Neuronal stem cell (in vitro differentiated cells): ENCODE data around the gene PITPNM1.

Source experiments
- DNase-seq: peaks from one replicate; pipeline ENCODE4 v3.0.0-alpha.2; 2013; ENCODE audit warnings: low spot score
- H2AFZ ChIP-seq: one replicate; pipeline ENCODE4 v1.6.1; 2013; ENCODE audit warnings: mild to moderate bottlenecking, low read length, inconsistent platforms
- H2AK5ac ChIP-seq: 2 replicates; pipeline ENCODE4 v1.6.1; 2013; ENCODE audit warnings: low read depth, mild to moderate bottlenecking, inconsistent platforms, low read length, moderate library complexity, mixed read lengths
- H2BK120ac ChIP-seq: 2 replicates; pipeline ENCODE4 v1.6.1; 2013; ENCODE audit warnings: low read depth, mild to moderate bottlenecking, inconsistent platforms, low read length, moderate library complexity, mixed read lengths
- H2BK12ac ChIP-seq: one replicate; pipeline ENCODE4 v1.6.1; 2013; ENCODE audit warnings: low read length, inconsistent platforms
- H2BK15ac ChIP-seq: 2 replicates; pipeline ENCODE4 v1.6.1; 2013; ENCODE audit warnings: mild to moderate bottlenecking, low read length, inconsistent platforms, mixed read lengths
- H2BK5ac ChIP-seq: one replicate; pipeline ENCODE4 v1.6.1; 2013; ENCODE audit warnings: inconsistent platforms, mild to moderate bottlenecking, low read length, moderate library complexity
- H3K14ac ChIP-seq: one replicate; pipeline ENCODE4 v1.6.1; 2013; ENCODE audit warnings: low read length, inconsistent platforms
- H3K18ac ChIP-seq: 2 replicates; pipeline ENCODE4 v1.6.1; 2013; ENCODE audit warnings: low read length, inconsistent platforms
- H3K23ac ChIP-seq: 2 replicates; pipeline ENCODE4 v1.6.1; 2013; ENCODE audit warnings: low read depth, mild to moderate bottlenecking, mixed read lengths, low read length, inconsistent platforms; ENCODE audit not compliant: poor library complexity
- H3K27ac ChIP-seq: replicated peaks from 3 replicates; pipeline ENCODE4 v1.5.1; 2013; ENCODE audit warnings: low read length, inconsistent platforms
- H3K27me3 ChIP-seq, 3 experiments: 2 replicates each; pipeline ENCODE4 v1.6.1; 2013; ENCODE audit warnings: low read length in 3 of 3, mild to moderate bottlenecking in 2 of 3, inconsistent platforms in 1 of 3, low read depth in 1 of 3, mixed read lengths in 1 of 3, moderate library complexity in 1 of 3; ENCODE audit not compliant: control insufficient read depth in 3 of 3, insufficient read depth in 3 of 3
- H3K36me3 ChIP-seq, 2 donors: replicated peaks in 1 of 2; 2 replicates each; pipeline ENCODE4 v1.6.1; 2013; ENCODE audit warnings: low read length in 2 of 2; ENCODE audit not compliant: control insufficient read depth in 2 of 2, insufficient read depth in 2 of 2
- H3K4ac ChIP-seq: 2 replicates; pipeline ENCODE4 v1.6.1; 2013; ENCODE audit warnings: inconsistent platforms, mild to moderate bottlenecking, low read length, moderate library complexity
- H3K4me1 ChIP-seq, 2 donors: 1 replicate in 1 of 2; 2 replicates in 1 of 2; pipeline ENCODE4 v1.6.1; 2013; ENCODE audit warnings: low read length in 2 of 2, low read depth in 1 of 2; ENCODE audit not compliant: control insufficient read depth in 2 of 2, insufficient read depth in 1 of 2
- H3K4me2 ChIP-seq: one replicate; pipeline ENCODE4 v1.6.1; 2013; ENCODE audit warnings: mild to moderate bottlenecking, low read length, inconsistent platforms; ENCODE audit not compliant: insufficient read depth, poor library complexity, severe bottlenecking
- H3K4me3 ChIP-seq, 2 donors: 2 replicates each; pipeline ENCODE4 v1.5.1; 2013; ENCODE audit warnings: low read length in 2 of 2, mild to moderate bottlenecking in 2 of 2, inconsistent platforms in 1 of 2, moderate library complexity in 1 of 2
- H3K79me1 ChIP-seq: one replicate; pipeline ENCODE4 v1.6.1; 2013; ENCODE audit warnings: low read depth, mild to moderate bottlenecking, inconsistent platforms, low read length, moderate library complexity
- H3K9ac ChIP-seq: one replicate; pipeline ENCODE4 v1.6.1; 2013; ENCODE audit warnings: mild to moderate bottlenecking, low read depth, low read length, inconsistent platforms; ENCODE audit not compliant: poor library complexity
- H3K9me3 ChIP-seq, 2 donors: replicated peaks in 1 of 2; 2 replicates each; pipeline versions ENCODE3 to v1.6.1; 2013; ENCODE audit warnings: low read length in 2 of 2, mild to moderate bottlenecking in 2 of 2, inconsistent platforms in 1 of 2, low read depth in 1 of 2, mixed read lengths in 1 of 2, moderate library complexity in 1 of 2; ENCODE audit not compliant: control insufficient read depth in 2 of 2, insufficient read depth in 1 of 2
- H4K8ac ChIP-seq: one replicate; pipeline ENCODE4 v1.6.1; 2013; ENCODE audit warnings: low read depth, mild to moderate bottlenecking, inconsistent platforms, low read length, moderate library complexity
- H4K91ac ChIP-seq: one replicate; pipeline ENCODE4 v1.6.1; 2013; ENCODE audit warnings: low read length, low read depth, mild to moderate bottlenecking, inconsistent platforms; ENCODE audit not compliant: poor library complexity
- WGBS, 2 donors: extraction: QIAGEN DNeasy Blood & Tissue Kit; methylation state at CpG; one replicate each; pipeline ENCODE4 v1.1.7; 2013; ENCODE audit warnings: missing lambda C conversion rate in 2 of 2, mixed read lengths in 1 of 2; ENCODE audit not compliant: insufficient read length in 2 of 2, insufficient replicate concordance in 1 of 2; ENCODE audit errors: extremely low coverage in 2 of 2; 5-methylcytosine and 5-hydroxymethylcytosine counted together

Gene PITPNM1

GRCh38 chr11:67524480-67524808 is 19.3 kb upstream of the PITPNM1 start:
- Histone ChIP-seq H3K9ac (peak overlapping the region; percentile 21), H3K23ac (no peak overlapping the region), H2AK5ac (peak overlapping the region; percentile 84), H3K27me3 (peaks cover 0 to 4% (median 0%) of the 10 kb centered on the region in 3 experiments), H4K8ac (no peak overlapping the region), H3K14ac (no peak overlapping the region), H2BK12ac (no peak overlapping the region), H4K91ac (no peak overlapping the region), H2BK120ac (no peak overlapping the region), H3K4me3 (no peak overlapping the region), H3K36me3 (peaks cover 0 to 2% of the 10 kb centered on the region in 2 donors), H3K9me3 (peaks cover 0 to 1% of the 10 kb centered on the region in 2 donors), H3K27ac (no peak overlapping the region), H3K4ac (no peak overlapping the region), H2AFZ (peak overlapping the region; percentile 68), H3K4me2 (no peak overlapping the region), H3K79me1 (no peaks in the 10 kb centered on the region), H3K4me1 (peaks cover 2 to 10% of the 10 kb centered on the region in 2 donors), H2BK15ac (peak overlapping the region; percentile 85), H3K18ac (peak overlapping the region; percentile 76), H2BK5ac (no peak overlapping the region)
- DNase-seq = no peak
- WGBS, 2 donors = no CpG with 5 or more reads among the region's 9 CpGs

DNA sequence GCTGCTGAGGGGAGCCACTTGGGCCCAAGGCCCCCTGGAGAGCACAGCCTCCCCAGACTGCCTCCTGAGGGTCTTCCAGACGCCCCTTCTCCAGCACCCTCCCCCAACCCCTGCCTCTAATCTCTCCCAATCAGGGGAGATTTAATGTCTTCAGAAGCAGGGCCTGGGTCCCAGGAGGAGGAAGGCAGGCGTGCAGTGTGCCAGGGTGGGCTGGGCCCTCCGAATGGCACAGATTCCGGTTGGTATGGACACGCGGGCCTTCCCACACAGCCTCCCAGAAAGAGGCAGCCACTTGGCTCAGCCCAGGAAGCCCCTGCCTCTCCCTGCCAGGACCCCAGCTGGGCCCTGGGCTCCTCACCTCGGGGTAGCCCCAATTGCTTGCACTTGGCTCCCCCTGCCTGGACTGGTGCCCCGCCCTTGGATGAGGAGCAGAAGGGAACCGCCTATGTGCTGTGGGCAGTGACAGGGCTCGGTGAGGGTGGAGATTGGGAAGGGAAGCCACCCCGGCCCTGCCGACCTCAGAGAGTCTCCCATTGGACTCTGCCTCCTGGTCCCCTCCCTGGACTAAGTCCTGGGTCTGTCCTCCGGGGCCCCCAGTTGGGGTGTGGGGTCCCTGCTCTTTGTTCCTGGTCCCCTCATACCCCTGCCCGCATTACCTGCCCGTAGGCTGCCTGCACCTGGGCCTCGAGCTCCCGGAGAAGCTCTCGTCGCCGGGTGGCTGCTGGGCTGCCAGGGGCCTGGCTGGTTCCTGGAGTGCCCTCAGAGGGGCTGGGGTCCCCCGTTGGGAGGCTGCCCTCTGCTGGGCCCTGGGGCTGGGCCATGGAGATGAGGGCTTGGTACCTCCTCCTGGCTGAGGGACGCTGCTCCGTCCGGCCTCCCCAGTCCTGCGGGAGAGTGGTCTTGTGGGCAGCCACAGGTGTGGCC is 18.7 kb upstream of the PITPNM1 start:
- Histone ChIP-seq H3K4ac (no peak overlapping the region), H3K4me2 (no peak overlapping the region), H3K79me1 (no peaks in the 10 kb centered on the region), H3K4me3 (no peak overlapping the region), H2AFZ (peak overlapping the region; percentile 68), H3K27me3 (peaks cover 0 to 7% (median 0%) of the 10 kb centered on the region in 3 experiments), H3K4me1 (peaks cover 2 to 10% of the 10 kb centered on the region in 2 donors), H4K8ac (no peak overlapping the region), H3K9me3 (peaks cover 0 to 1% of the 10 kb centered on the region in 2 donors), H2BK12ac (no peak overlapping the region), H3K23ac (peak overlapping the region; percentile 73), H4K91ac (no peak overlapping the region), H3K9ac (peak overlapping the region; percentile 12), H3K36me3 (peaks cover 0 to 2% of the 10 kb centered on the region in 2 donors), H2BK120ac (no peak overlapping the region), H3K18ac (peak overlapping the region; percentile 27), H3K27ac (no peak overlapping the region), H2BK5ac (no peak overlapping the region), H3K14ac (no peak overlapping the region), H2BK15ac (peak overlapping the region; percentile 85), H2AK5ac (peak overlapping the region; percentile 84)
- no peak for DNase-seq
- no CpG with 5 or more reads among the region's 25 CpGs for WGBS, 2 donors

GRCh38 chr11:67522844-67523555 is 17.8 kb upstream of the PITPNM1 start, which contains the start of gene CABP2:
CABP2 (minus strand) TSS chr11:67523446; CDS start chr11:67523326, 120 bp downstream.
- peak within 1 kb of the TSS; percentile 75 for H2BK12ac ChIP-seq
- H3K27ac ChIP-seq = no peak within 1 kb of the TSS
- no peak within 1 kb of the TSS for H4K91ac ChIP-seq
- no peaks in the 10 kb centered on the region for H3K79me1 ChIP-seq
- peak within 1 kb of the TSS; percentile 89 for H2BK15ac ChIP-seq
- H3K9me3 ChIP-seq = peaks cover 0 to 1% of the 10 kb centered on the region in 2 donors
- H2AFZ ChIP-seq = peak within 1 kb of the TSS; percentile 68
- H3K4me3 ChIP-seq = no peak within 1 kb of the TSS
- H2AK5ac ChIP-seq = peak within 1 kb of the TSS; percentile 84
- H4K8ac ChIP-seq = no peak within 1 kb of the TSS
- no peak within 1 kb of the TSS for H2BK5ac ChIP-seq
- no CpG with 5 or more reads among the region's 23 CpGs for WGBS, 2 donors
- H3K36me3 ChIP-seq = peaks cover 0 to 2% of the 10 kb centered on the region in 2 donors
- peak within 1 kb of the TSS; percentile 44 for H3K9ac ChIP-seq
- H3K23ac ChIP-seq = peak within 1 kb of the TSS; percentile 73
- DNase-seq = no peak
- peak within 1 kb of the TSS; percentile 71 for H3K14ac ChIP-seq
- H2BK120ac ChIP-seq = peak within 1 kb of the TSS; percentile 16
- H3K27me3 ChIP-seq = peaks cover 0 to 11% (median 0%) of the 10 kb centered on the region in 3 experiments
- peaks cover 2 to 10% of the 10 kb centered on the region in 2 donors for H3K4me1 ChIP-seq
- H3K4me2 ChIP-seq = no peak within 1 kb of the TSS
- no peak within 1 kb of the TSS for H3K4ac ChIP-seq
- peak within 1 kb of the TSS; percentile 38 for H3K18ac ChIP-seq
